GM12891 (cell line): ENCODE data around the gene HCN2. TPM values are rescaled to one million over a fixed set of nuclear protein-coding genes. Genes with fewer than 3 reads are reported as not detected.

Source experiments
- DNase-seq: peaks from one replicate; pipeline ENCODE4 v3.0.0; 2011; ENCODE audit warnings: low spot score; ENCODE audit not compliant: insufficient read length
- FAIRE-seq: peaks from 2 replicates; lab custom pipeline; 2011; peaks lifted over from hg19 to GRCh38; lab: Jason Lieb, UNC
- PAX5 ChIP-seq: IDR thresholded peaks from 2 replicates; pipeline ENCODE4 v1.6.1; 2011; ENCODE audit warnings: low read length, moderate library complexity, mild to moderate bottlenecking; ENCODE audit not compliant: insufficient read depth, severe bottlenecking
- POLR2A ChIP-seq: IDR thresholded peaks from 2 replicates; pipeline ENCODE4 v1.6.1; 2011; ENCODE audit warnings: low read depth, low read length, control low read depth
- POLR2AphosphoS5 ChIP-seq: IDR thresholded peaks from 2 replicates; pipeline ENCODE4 v1.6.1; 2011; ENCODE audit warnings: low read depth, low read length, control low read depth
- POU2F2 ChIP-seq: IDR thresholded peaks from 2 replicates; pipeline ENCODE4 v1.6.1; 2011; ENCODE audit warnings: low read depth, mild to moderate bottlenecking, control low read depth, low read length, moderate library complexity
- SPI1 ChIP-seq: IDR thresholded peaks from 2 replicates; pipeline ENCODE4 v1.6.1; 2011; ENCODE audit warnings: low read depth, low read length, control low read depth
- TAF1 ChIP-seq: IDR thresholded peaks from 2 replicates; pipeline ENCODE4 v1.6.1; 2011; ENCODE audit warnings: low read depth, low read length, control low read depth
- polyA plus RNA-seq: library from polyadenylated mRNA; unstranded; fragments of >200 nt; gene quantifications from one replicate; pipeline ENCODE4 v1.2.1, GENCODE V29; 2012; ENCODE audit warnings: low read depth, missing spikeins, inconsistent platforms; ENCODE audit not compliant: missing spikeins

The HCN2 gene
- polyA plus RNA-seq: 0.80 TPM

GRCh38 chr19:589693-590395 is at the start of gene HCN2:
Gene HCN2 (plus strand): TSS chr19:589881. CDS start chr19:589946, 65 bp downstream.
- FAIRE-seq: no peak
- no peak for DNase-seq
- no peak for TF ChIP-seq SPI1
- no peak for TF ChIP-seq PAX5
- no peak for TF ChIP-seq POU2F2
- no peak for TF ChIP-seq POLR2AphosphoS5
- no peak for TF ChIP-seq TAF1
- TF ChIP-seq POLR2A: no peak

DNA sequence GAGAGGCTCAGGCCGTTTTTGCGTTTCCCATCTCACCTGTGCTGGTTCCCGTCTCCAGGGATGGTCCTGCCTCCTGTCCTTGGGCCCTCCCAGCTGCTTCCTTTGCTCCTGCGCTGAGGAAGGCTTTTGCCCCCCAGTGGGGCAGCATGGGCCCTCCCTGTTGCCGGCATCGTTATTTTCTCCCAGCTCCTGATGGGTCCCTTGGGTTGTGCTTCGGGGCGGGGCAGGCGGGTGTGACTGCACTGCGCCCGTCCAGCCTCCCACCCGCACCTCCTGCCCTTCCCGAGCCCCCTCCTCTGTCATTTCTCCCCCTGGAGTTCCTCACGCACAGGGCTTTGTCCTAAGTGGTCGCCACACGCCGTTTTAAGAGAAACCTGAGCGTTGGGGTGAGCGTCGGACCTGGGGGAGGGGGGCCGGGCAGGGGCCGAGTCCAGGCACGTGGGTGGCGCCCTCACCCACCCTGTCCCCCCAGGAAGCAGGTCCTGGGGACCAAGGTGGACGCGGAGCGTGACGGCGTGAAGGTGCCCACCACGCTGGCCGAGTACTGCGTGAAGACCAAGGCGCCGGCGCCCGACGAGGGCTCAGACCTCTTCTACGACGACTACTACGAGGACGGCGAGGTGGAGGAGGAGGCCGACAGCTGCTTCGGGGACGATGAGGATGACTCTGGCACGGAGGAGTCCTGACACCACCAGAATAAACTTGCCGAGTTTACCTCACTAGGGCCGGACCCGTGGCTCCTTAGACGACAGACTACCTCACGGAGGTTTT is 48.6 kb upstream of the HCN2 start:
- FAIRE-seq (no peak), DNase-seq (no peak)
- no peak for TF ChIP-seq POLR2A
- no peak for TF ChIP-seq POU2F2

DNA sequence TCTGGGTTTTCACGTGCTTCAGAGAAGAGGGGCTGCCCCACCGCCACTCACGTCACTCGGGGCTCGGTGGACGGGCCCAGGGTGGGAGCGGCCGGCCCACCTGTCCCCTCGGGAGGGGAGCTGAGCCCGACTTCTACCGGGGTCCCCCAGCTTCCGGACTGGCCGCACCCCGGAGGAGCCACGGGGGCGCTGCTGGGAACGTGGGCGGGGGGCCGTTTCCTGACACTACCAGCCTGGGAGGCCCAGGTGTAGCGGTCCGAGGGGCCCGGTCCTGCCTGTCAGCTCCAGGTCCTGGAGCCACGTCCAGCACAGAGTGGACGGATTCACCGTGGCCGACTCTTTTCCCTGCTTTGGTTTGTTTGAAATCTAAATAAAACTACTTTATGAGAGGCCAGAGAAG is 48.0 kb upstream of the HCN2 start:
- DNase-seq (no peak), FAIRE-seq (no peak)
- TF ChIP-seq TAF1: no peak
- TF ChIP-seq SPI1: no peak
- TF ChIP-seq PAX5: no peak
- no peak for TF ChIP-seq POU2F2
- TF ChIP-seq POLR2A: no peak
- TF ChIP-seq POLR2AphosphoS5: no peak

DNA sequence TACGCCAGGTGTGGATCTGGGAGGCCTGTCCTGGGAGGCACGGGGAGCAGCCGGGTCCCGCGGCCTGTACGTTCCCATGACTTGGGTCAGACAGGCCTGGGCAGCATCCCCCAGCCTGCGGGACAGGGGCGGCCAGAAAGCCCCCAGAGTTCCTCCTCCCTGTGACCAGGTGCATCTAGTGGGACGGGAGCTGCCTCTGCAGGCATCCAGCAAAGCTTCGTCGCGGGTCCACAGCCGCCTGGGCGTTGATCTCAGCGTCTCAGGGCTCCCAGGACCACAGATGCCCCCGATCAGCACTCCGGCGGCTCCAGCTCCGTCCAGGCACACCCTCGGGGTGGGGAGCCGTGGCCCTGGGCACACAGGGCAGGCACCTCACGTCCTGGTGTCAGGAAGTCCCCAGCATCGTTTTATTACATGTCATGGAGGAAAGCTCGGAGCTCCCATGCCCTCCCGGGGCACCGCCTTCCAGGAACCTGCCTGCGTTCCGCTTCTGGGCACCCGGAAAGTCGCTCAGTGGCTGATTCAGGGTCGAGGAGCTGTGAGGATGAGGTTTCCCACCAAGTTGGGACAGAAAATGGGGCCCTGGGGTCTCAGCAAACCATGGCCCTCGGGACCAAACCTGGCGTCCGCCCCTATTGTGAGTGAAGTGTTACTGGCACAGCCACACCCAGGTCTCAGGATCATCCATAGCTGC is 47.4 kb upstream of the HCN2 start:
- no peak for TF ChIP-seq PAX5
- no peak for TF ChIP-seq SPI1
- TF ChIP-seq POLR2AphosphoS5: no peak
- no peak for TF ChIP-seq TAF1
- no peak for TF ChIP-seq POU2F2
- TF ChIP-seq POLR2A: no peak
- FAIRE-seq (no peak), DNase-seq (no peak)

DNA sequence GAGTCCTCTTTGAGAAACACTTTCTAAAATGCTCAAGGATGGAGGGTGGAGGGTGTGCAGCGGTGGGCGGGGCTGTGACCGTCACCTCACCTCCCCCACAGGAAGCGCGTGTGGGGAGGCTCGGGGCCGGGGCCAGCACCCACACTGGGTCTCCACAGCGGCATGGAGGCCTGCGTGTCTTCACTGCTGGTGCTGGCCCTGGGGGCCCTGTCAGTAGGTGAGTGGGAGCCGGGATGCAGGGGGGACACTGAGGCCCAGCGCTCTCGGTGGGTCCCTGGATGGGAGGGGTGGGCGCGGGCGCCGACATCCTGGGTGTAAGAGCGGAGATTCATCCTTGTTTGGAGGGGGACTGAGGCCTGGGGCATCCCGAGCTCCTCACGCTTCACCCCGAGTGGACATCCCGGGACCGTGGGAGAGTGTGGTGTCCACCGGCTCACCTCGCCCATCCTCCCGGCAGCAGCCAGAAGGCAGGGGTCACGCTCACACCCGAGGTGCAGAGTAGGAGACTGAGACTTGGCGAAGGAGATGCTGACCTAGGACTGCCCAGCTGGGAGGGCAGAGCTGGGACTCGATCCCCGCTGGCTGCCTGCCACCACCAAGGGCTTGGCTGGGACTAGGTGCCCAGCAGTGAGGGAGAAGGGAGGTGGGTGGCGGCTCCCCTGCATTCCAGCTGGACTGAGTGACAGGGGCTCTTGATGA is 45.6 kb upstream of the HCN2 start, which contains the start of gene GZMM:
GZMM (plus strand) TSS at position 144 of the 699 bp plus-strand sequence; CDS start at position 163, 19 bp downstream.
- FAIRE-seq: no peak
- no peak for TF ChIP-seq POLR2AphosphoS5
- TF ChIP-seq SPI1: no peak
- TF ChIP-seq POLR2A: no peak
- TF ChIP-seq POU2F2: no peak
- TF ChIP-seq TAF1: no peak
- TF ChIP-seq PAX5: no peak
- no peak for DNase-seq

DNA sequence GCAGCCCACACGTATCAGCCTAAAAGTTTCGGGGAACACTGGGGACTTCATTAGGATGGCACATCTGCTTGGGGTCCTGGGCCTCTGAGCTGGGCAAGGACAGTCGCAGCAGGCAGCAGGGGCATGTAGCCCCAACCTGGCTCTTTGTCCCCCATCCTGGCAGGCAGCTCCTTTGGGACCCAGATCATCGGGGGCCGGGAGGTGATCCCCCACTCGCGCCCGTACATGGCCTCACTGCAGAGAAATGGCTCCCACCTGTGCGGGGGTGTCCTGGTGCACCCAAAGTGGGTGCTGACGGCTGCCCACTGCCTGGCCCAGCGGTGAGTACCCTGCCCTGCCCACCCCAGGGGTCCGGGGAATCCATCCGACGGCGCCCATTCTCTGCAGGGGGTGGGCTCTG is 42.6 kb upstream of the HCN2 start:
- DNase-seq (no peak), FAIRE-seq (no peak)
- TF ChIP-seq POLR2AphosphoS5 (no peak), POU2F2 (no peak), TAF1 (no peak)

GRCh38 chr19:547836-548720 is 41.6 kb upstream of the HCN2 start:
- FAIRE-seq: no peak
- DNase-seq: no peak
- TF ChIP-seq SPI1 (no peak), POLR2AphosphoS5 (no peak)

GRCh38 chr19:548886-549830 is 40.5 kb upstream of the HCN2 start:
- DNase-seq: no peak
- TF ChIP-seq SPI1 (no peak), PAX5 (no peak), TAF1 (no peak), POLR2A (no peak), POU2F2 (no peak), POLR2AphosphoS5 (no peak)
- no peak for FAIRE-seq
